ENCODE data around the gene INS.

Gene INS

GRCh38 chr11:2138068-2138430, 23.0 kb downstream of the INS start:
- in situ Hi-C loops (cut with MboI; ENCODE audit: low sequenced_read_pairs, unreplicated experiment) = no loop called here

GRCh38 chr11:2137202-2138067, 23.6 kb downstream of the INS start:
- no peak for DNase-seq (ENCODE audit: low spot score)
- no peak for TF ChIP-seq CTCF (IDR thresholded peaks at IDR 0.05; ENCODE audit: borderline replicate concordance, control extremely low read depth, extremely low read depth, insufficient read depth, missing control alignments)
- in situ Hi-C loops (cut with MboI; ENCODE audit: low sequenced_read_pairs, unreplicated experiment) = no loop called here

More at GRCh38 chr11:2138068-2138430, 23.0 kb downstream of the INS start:
- DNase-seq (ENCODE audit: low spot score) = no peak
- TF ChIP-seq CTCF (IDR thresholded peaks at IDR 0.05; ENCODE audit: borderline replicate concordance, control extremely low read depth, extremely low read depth, insufficient read depth, missing control alignments) = no peak

DNA sequence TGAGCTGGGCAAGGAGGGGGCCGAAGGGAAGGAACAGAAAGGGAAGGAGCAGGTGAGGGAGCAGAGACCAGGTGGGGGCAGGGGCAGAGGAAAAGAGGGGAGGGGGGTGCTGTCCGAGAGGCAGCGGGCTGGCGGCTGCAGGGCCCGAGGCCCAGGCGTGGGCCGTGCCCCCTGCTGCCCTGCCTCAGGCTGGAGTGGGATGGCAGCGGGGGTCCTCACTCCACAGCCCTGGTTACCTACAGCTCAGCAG, 24.1 kb downstream of the INS start:
- in situ Hi-C loops (cut with MboI; ENCODE audit: low sequenced_read_pairs, unreplicated experiment) = no loop called here
- TF ChIP-seq CTCF (IDR thresholded peaks at IDR 0.05; ENCODE audit: borderline replicate concordance, control extremely low read depth, extremely low read depth, insufficient read depth, missing control alignments) = no peak
- no peak for DNase-seq (ENCODE audit: low spot score)

DNA sequence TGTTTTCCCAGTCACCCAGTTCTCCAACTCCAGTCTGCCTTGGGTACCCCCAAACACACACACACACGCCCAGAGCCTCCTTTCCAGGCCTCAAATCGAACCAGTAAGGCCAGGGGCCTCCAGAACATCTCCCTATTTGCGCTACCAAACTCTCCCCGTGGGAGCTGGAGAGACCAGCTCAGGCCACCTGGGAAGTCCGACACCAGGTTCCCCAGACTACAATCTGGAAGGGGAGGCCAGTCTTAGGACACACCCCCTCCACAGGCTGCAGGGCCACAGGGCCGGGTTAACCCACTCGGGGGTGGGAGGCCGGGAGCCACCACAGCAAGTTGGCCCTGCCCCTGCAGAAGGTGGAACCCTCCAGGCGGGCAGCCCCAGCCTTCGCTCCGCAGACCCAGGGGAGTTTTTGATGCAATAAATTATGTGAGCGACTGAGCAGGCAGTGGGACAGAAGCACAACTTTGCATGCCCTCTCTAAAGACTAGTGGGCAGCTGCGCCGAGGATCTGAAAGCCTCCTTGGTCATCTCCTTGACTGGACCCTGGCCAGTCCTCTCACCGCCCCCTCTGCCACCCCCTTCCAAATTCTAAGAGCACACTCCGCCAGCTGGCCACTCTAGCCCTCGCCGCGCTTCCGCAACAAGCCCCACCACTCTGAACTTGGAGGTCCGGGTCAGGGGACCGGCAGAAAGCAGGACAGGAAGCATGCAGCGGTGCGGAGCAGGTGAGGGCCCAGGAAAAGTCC, 24.6 kb downstream of the INS start:
- no peak for DNase-seq (ENCODE audit: low spot score)
- no peak for TF ChIP-seq CTCF (IDR thresholded peaks at IDR 0.05; ENCODE audit: borderline replicate concordance, control extremely low read depth, extremely low read depth, insufficient read depth, missing control alignments)
- in situ Hi-C loops (cut with MboI; ENCODE audit: low sequenced_read_pairs, unreplicated experiment) = no loop called here

DNA sequence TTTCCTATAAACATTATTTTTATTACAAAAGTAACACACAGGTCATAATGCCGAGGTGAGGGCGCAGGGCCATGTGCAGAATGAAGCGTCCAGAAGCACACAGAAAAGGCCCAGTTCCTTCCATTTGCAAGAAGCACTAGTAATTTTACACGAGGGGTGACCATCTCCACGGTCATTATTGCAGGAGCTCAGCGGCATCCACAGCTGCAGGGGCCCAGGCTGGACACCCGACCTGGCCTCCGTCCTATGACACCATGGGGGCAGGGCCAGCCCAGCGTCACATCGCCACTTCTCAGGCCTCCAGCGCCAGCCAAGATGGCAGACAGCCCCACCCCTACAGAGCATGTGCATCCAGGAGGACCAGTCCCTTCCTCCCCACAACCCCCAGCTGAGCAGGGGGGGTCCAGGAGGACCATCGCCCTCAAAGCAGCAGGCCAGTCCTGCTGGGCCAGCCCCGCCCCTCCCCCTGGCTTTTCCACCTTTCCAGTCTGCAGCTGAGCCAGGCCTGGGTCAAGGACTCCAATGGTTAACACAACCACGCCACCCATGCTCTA, 25.3 kb downstream of the INS start:
- in situ Hi-C loops (cut with MboI; ENCODE audit: low sequenced_read_pairs, unreplicated experiment) = no loop called here
- DNase-seq (ENCODE audit: low spot score) = no peak
- TF ChIP-seq CTCF (IDR thresholded peaks at IDR 0.05; ENCODE audit: borderline replicate concordance, control extremely low read depth, extremely low read depth, insufficient read depth, missing control alignments) = no peak

- no peak for TF ChIP-seq CTCF (IDR thresholded peaks at IDR 0.05; ENCODE audit: borderline replicate concordance, control extremely low read depth, extremely low read depth, insufficient read depth, missing control alignments)
- in situ Hi-C loops (cut with MboI; ENCODE audit: low sequenced_read_pairs, unreplicated experiment) = no loop called here
- DNase-seq (ENCODE audit: low spot score) = no peak
Observed at GRCh38 chr11:2135018-2135569, 25.9 kb downstream of the INS start.
